ENCODE measurements around the gene KRTAP2-3.

- TF ChIP-seq CTCF (IDR thresholded peaks at IDR 0.05) (no peak), EP300 (IDR thresholded peaks at IDR 0.05) (no peak), POLR2A (IDR thresholded peaks at IDR 0.05; ENCODE audit: low read depth) (no peak)
Measured at GRCh38 chr17:41071606-41072360, 11.9 kb upstream of the KRTAP2-3 start.
